ENCODE results near the gene SLC2A1. TPM values are rescaled to one million over a fixed set of nuclear protein-coding genes. Genes with fewer than 3 reads are reported as not detected.

SLC2A1 gene
- total RNA-seq, 5 donors from 2014 or later (not counting 1 experiment from before 2014, with no cell fraction given) = 72.0 to 91.7 (median 83.9) TPM

GRCh38 chr1:43002116-43002515 lies 43.4 kb upstream of the SLC2A1 start:
- ChIA-PET CTCF (no interaction called here), POLR2A (no interaction called here)
- H3K4me3 ChIP-seq (ENCODE audit: control insufficient read depth in 1 of 2, extremely low read depth in 1 of 2, low read length in 1 of 2) = no peak overlapping the region
- H3K9me3 ChIP-seq = no peaks in the 10 kb centered on the region
- no peaks in the 10 kb centered on the region for H3K27me3 Mint-ChIP-seq
- ATAC-seq (replicated peaks in 1 of 4) (no peak), DNase-seq (no peak)
- no peak overlapping the region for H3K27ac ChIP-seq (ENCODE audit: low read length)
- no peaks in the 10 kb centered on the region for H3K36me3 ChIP-seq (ENCODE audit: control insufficient read depth in 2 of 2, extremely low read depth in 1 of 2, insufficient read depth in 1 of 2, low read length in 1 of 2)
- WGBS (ENCODE audit: insufficient coverage) = 51% methylated on average over 2 of the region's 4 CpGs
- no peak overlapping the region for H3K4me3 Mint-ChIP-seq
- no peaks in the 10 kb centered on the region for H3K36me3 Mint-ChIP-seq
- H3K27ac Mint-ChIP-seq = no peak overlapping the region
- H3K4me1 Mint-ChIP-seq = no peaks in the 10 kb centered on the region
- peaks cover 0 to 4% of the 10 kb centered on the region in 2 experiments for H3K27me3 ChIP-seq (replicated peaks in 1 of 2; ENCODE audit: control insufficient read depth in 2 of 2, extremely low read depth in 1 of 2, insufficient read depth in 2 of 2, low read length in 1 of 2)
- no peaks in the 10 kb centered on the region for H3K9me3 Mint-ChIP-seq
- no peaks in the 10 kb centered on the region for H3K4me1 ChIP-seq (ENCODE audit: control insufficient read depth in 1 of 2, extremely low read depth in 1 of 2, insufficient read depth in 2 of 2, low read length in 2 of 2)

- Histone ChIP-seq H3K27me3 (replicated peaks in 1 of 2; ENCODE audit: control insufficient read depth in 2 of 2, extremely low read depth in 1 of 2, insufficient read depth in 2 of 2, low read length in 1 of 2) (peaks cover 0 to 2% of the 10 kb centered on the region in 2 experiments), H3K9me3 (no peaks in the 10 kb centered on the region)
- CTCF ChIA-PET = interaction anchor here in 1 of 2 donors (0.7 kb wide), 1 partner anchor 1623 kb away, joined by 3 read pairs; no protein-coding TSS in a partner anchor
Observed at GRCh38 chr1:43001434-43001833, 42.8 kb upstream of the SLC2A1 start.

GRCh38 chr1:43000271-43000670 lies 41.6 kb upstream of the SLC2A1 start:
- ChIA-PET POLR2A (no interaction called here), CTCF (no interaction called here)

More at GRCh38 chr1:43001434-43001833, 42.8 kb upstream of the SLC2A1 start:
- no peaks in the 10 kb centered on the region for H3K36me3 ChIP-seq (ENCODE audit: control insufficient read depth in 2 of 2, extremely low read depth in 1 of 2, insufficient read depth in 1 of 2, low read length in 1 of 2)
- Mint-ChIP-seq H3K9me3 (no peaks in the 10 kb centered on the region), H3K4me3 (no peak overlapping the region), H3K36me3 (no peaks in the 10 kb centered on the region), H3K4me1 (no peaks in the 10 kb centered on the region), H3K27me3 (no peaks in the 10 kb centered on the region), H3K27ac (no peak overlapping the region)
- H3K4me3 ChIP-seq (ENCODE audit: control insufficient read depth in 1 of 2, extremely low read depth in 1 of 2, low read length in 1 of 2) = no peak overlapping the region
- H3K27ac ChIP-seq (ENCODE audit: low read length) = no peak overlapping the region
- DNase-seq = no peak
- ATAC-seq (replicated peaks in 1 of 4) = no peak
- POLR2A ChIA-PET = no interaction called here
- H3K4me1 ChIP-seq (ENCODE audit: control insufficient read depth in 1 of 2, extremely low read depth in 1 of 2, insufficient read depth in 2 of 2, low read length in 2 of 2) = no peaks in the 10 kb centered on the region

GRCh38 chr1:42999308-42999707 lies 40.6 kb upstream of the SLC2A1 start:
- Mint-ChIP-seq H3K27ac (no peak overlapping the region), H3K4me1 (no peaks in the 10 kb centered on the region), H3K9me3 (no peaks in the 10 kb centered on the region), H3K4me3 (no peak overlapping the region), H3K36me3 (no peaks in the 10 kb centered on the region), H3K27me3 (no peaks in the 10 kb centered on the region)
- H3K4me3 ChIP-seq (ENCODE audit: control insufficient read depth in 1 of 2, extremely low read depth in 1 of 2, low read length in 1 of 2) = no peak overlapping the region
- CTCF ChIA-PET = no interaction called here
- no peak for ATAC-seq (replicated peaks in 1 of 4)
- DNase-seq = no peak
- no peaks in the 10 kb centered on the region for H3K4me1 ChIP-seq (ENCODE audit: control insufficient read depth in 1 of 2, extremely low read depth in 1 of 2, insufficient read depth in 2 of 2, low read length in 2 of 2)
- POLR2A ChIA-PET = interaction anchor here in 1 of 2 donors (0.5 to 0.6 kb wide), 2 partner anchors 214 to 744 kb away, joined by 4 read pairs; partner anchors contain the start of gene TMEM269
- no peaks in the 10 kb centered on the region for H3K9me3 ChIP-seq
- no peaks in the 10 kb centered on the region for H3K36me3 ChIP-seq (ENCODE audit: control insufficient read depth in 2 of 2, extremely low read depth in 1 of 2, insufficient read depth in 1 of 2, low read length in 1 of 2)
- H3K27me3 ChIP-seq (replicated peaks in 1 of 2; ENCODE audit: control insufficient read depth in 2 of 2, extremely low read depth in 1 of 2, insufficient read depth in 2 of 2, low read length in 1 of 2) = peaks cover 0 to 2% of the 10 kb centered on the region in 2 experiments
- no peak overlapping the region for H3K27ac ChIP-seq (ENCODE audit: low read length)

More at GRCh38 chr1:43000271-43000670, 41.6 kb upstream of the SLC2A1 start:
- Mint-ChIP-seq H3K4me3 (no peak overlapping the region), H3K36me3 (no peaks in the 10 kb centered on the region), H3K9me3 (no peaks in the 10 kb centered on the region), H3K27me3 (no peaks in the 10 kb centered on the region), H3K4me1 (no peaks in the 10 kb centered on the region), H3K27ac (no peak overlapping the region)
- Histone ChIP-seq H3K4me3 (ENCODE audit: control insufficient read depth in 1 of 2, extremely low read depth in 1 of 2, low read length in 1 of 2) (no peak overlapping the region), H3K4me1 (ENCODE audit: control insufficient read depth in 1 of 2, extremely low read depth in 1 of 2, insufficient read depth in 2 of 2, low read length in 2 of 2) (no peaks in the 10 kb centered on the region), H3K36me3 (ENCODE audit: control insufficient read depth in 2 of 2, extremely low read depth in 1 of 2, insufficient read depth in 1 of 2, low read length in 1 of 2) (no peaks in the 10 kb centered on the region), H3K27me3 (replicated peaks in 1 of 2; ENCODE audit: control insufficient read depth in 2 of 2, extremely low read depth in 1 of 2, insufficient read depth in 2 of 2, low read length in 1 of 2) (peaks cover 0 to 2% of the 10 kb centered on the region in 2 experiments), H3K9me3 (no peaks in the 10 kb centered on the region), H3K27ac (ENCODE audit: low read length) (no peak overlapping the region)
- WGBS (ENCODE audit: insufficient coverage) = no CpG with 5 or more reads among the region's 1 CpG
- ATAC-seq (replicated peaks in 1 of 4) (no peak), DNase-seq (no peak)

- Histone ChIP-seq H3K9me3 (no peaks in the 10 kb centered on the region), H3K27me3 (replicated peaks in 1 of 2; ENCODE audit: control insufficient read depth in 2 of 2, extremely low read depth in 1 of 2, insufficient read depth in 2 of 2, low read length in 1 of 2) (peaks cover 0 to 2% of the 10 kb centered on the region in 2 experiments), H3K36me3 (ENCODE audit: control insufficient read depth in 2 of 2, extremely low read depth in 1 of 2, insufficient read depth in 1 of 2, low read length in 1 of 2) (no peaks in the 10 kb centered on the region), H3K4me1 (ENCODE audit: control insufficient read depth in 1 of 2, extremely low read depth in 1 of 2, insufficient read depth in 2 of 2, low read length in 2 of 2) (no peaks in the 10 kb centered on the region), H3K4me3 (ENCODE audit: control insufficient read depth in 1 of 2, extremely low read depth in 1 of 2, low read length in 1 of 2) (no peak overlapping the region), H3K27ac (ENCODE audit: low read length) (no peak overlapping the region)
- ChIA-PET POLR2A (no interaction called here), CTCF (no interaction called here)
- H3K27me3 Mint-ChIP-seq = no peaks in the 10 kb centered on the region
- ATAC-seq (replicated peaks in 1 of 4) = no peak
- peaks cover 0 to 3% (median 0%) of the 10 kb centered on the region in 3 donors for H3K4me1 Mint-ChIP-seq
- no peak overlapping the region for H3K4me3 Mint-ChIP-seq
- no peaks in the 10 kb centered on the region for H3K36me3 Mint-ChIP-seq
- H3K9me3 Mint-ChIP-seq = no peaks in the 10 kb centered on the region
- DNase-seq = no peak
- H3K27ac Mint-ChIP-seq = no peak overlapping the region
- 100% methylated on average over 2 of the region's 2 CpGs for WGBS (ENCODE audit: insufficient coverage)
Observed at GRCh38 chr1:42998386-42998785, 39.7 kb upstream of the SLC2A1 start.

- DNase-seq (no peak), ATAC-seq (replicated peaks in 1 of 4) (no peak)
- no peaks in the 10 kb centered on the region for H3K27me3 Mint-ChIP-seq
- no peak overlapping the region for H3K4me3 Mint-ChIP-seq
- no peaks in the 10 kb centered on the region for H3K4me1 ChIP-seq (ENCODE audit: control insufficient read depth in 1 of 2, extremely low read depth in 1 of 2, insufficient read depth in 2 of 2, low read length in 2 of 2)
- no CpG with 5 or more reads among the region's 6 CpGs for WGBS (ENCODE audit: insufficient coverage)
- H3K27me3 ChIP-seq (replicated peaks in 1 of 2; ENCODE audit: control insufficient read depth in 2 of 2, extremely low read depth in 1 of 2, insufficient read depth in 2 of 2, low read length in 1 of 2) = no peaks in the 10 kb centered on the region
- H3K4me1 Mint-ChIP-seq = peaks cover 0 to 3% (median 0%) of the 10 kb centered on the region in 3 donors
- no peaks in the 10 kb centered on the region for H3K36me3 Mint-ChIP-seq
- H3K27ac ChIP-seq (ENCODE audit: low read length) = no peak overlapping the region
- no peak overlapping the region for H3K4me3 ChIP-seq (ENCODE audit: control insufficient read depth in 1 of 2, extremely low read depth in 1 of 2, low read length in 1 of 2)
- no peak overlapping the region for H3K27ac Mint-ChIP-seq
- no peaks in the 10 kb centered on the region for H3K9me3 ChIP-seq
- H3K36me3 ChIP-seq (ENCODE audit: control insufficient read depth in 2 of 2, extremely low read depth in 1 of 2, insufficient read depth in 1 of 2, low read length in 1 of 2) = no peaks in the 10 kb centered on the region
- CTCF ChIA-PET = interaction anchor here in 1 of 2 donors (0.6 kb wide), 1 partner anchor 83 kb away, joined by 3 read pairs; no protein-coding TSS in a partner anchor
- no peaks in the 10 kb centered on the region for H3K9me3 Mint-ChIP-seq
- POLR2A ChIA-PET = no interaction called here
Observed at GRCh38 chr1:42996384-42996970, 37.8 kb upstream of the SLC2A1 start.

All from T-cell (primary cell).